Stimulated activated CD4-positive, alpha-beta T cell treated with anti-CD3 and anti-CD28 coated beads, Interleukin-4, amount 100 ng/mL, for 48 hours (primary cell): ENCODE results near the gene SEM1.
"Not testable (repeated sequence)": the region's sequence is repeated elsewhere in the genome, so short reads cannot be mapped to it uniquely, and the experiment has no call there.

Experiments
- DNase-seq, 2 donors: peaks; one replicate each; pipeline ENCODE4 v3.0.0-alpha.2; 2020; ENCODE audit warnings: low read depth in 2 of 2

Gene SEM1

DNA sequence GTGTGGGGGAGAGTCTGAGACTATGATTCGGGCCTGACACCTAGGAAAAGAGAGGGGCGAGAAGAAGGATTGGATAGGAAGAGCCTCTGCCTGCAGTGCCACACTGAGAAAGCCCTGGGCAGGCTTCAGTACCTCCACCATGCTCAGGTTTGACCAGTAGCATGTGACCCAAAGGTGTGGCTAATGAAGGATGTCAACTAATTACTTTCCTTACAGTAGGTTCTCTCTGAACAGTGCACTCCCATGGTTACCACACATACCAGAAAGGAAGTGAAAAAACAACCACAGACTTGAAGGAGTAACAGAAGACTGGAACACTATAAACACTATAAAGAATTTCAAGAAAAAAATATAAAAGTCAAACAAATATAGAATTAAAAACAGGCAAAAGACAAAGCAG is 46.2 kb downstream of the SEM1 start:
- no peak for DNase-seq

GRCh38 chr7:96662151-96662550 is 47.5 kb downstream of the SEM1 start:
- not testable (repeated sequence) for DNase-seq

DNA sequence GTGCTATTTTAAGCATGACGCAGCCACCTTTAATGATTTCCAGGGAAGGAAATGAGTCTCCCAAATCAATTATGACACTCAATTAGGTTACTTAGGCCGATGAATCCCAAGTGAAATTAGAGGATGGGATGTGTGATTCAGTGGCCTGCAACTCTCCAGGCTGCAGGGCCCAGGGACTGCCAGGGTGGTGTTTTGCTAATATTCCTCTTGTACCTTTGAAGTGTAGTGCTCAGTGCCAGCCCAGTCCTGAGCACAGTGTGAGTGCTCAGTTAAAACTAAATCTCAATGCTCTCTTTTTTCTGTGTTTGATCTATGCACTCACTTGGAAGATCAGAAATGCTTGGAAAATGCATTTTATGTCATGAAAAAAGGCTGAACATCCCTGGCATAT is 51.6 kb downstream of the SEM1 start:
- DNase-seq, result no peak

GRCh38 chr7:96657347-96658021 is 52.2 kb downstream of the SEM1 start:
- no peak for DNase-seq

- DNase-seq, result no peak
Observed at GRCh38 chr7:96655956-96656355, 53.7 kb downstream of the SEM1 start.

DNA sequence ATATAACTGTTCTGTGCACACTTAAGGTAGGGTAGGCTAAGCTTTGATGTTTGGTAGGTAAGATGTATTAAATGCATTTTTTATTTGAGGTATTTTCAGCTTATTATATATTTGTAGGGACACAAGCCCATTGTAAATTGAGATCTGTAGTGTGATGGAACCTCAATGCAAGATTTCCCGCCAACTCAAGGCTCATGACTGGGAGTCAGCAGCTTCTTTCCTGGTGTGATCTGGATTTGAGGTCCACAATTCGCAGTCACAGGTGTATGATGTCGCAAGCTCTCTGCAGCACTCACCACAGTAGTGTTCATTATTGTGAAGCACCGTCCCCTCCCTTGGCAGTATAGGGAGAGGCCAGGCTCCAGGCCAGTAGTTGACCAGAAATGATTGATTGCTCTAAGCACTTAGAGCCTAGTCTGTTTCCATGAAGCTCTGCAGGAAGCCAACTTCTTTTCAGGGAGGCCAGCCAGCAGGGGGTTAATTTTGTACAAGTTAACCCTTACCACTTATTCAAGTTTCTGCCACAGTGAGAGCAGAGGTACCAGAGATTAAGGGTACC is 54.9 kb downstream of the SEM1 start:
- DNase-seq, result no peak

DNA sequence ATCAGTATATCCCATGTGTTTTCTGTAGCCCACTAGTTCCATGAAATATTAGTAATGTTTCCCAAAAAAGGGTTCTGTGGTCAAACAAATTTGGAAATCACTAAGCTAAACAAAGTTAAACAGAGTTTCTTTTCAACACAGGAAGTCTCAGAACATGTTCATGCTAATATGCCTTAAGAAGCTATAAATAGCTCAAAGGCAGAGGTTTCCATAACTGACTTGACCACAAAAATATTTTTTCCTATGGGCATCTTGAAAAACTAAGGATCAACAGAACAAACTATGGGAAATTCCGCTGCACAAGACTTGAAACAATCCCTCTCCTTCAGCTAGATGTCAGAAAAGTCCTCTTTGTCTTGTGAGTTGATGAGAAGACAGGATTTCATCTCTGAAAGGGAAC is 59.7 kb downstream of the SEM1 start:
- no peak for DNase-seq

- no peak for DNase-seq
Observed at GRCh38 chr7:96648784-96649183, 60.9 kb downstream of the SEM1 start.

DNA sequence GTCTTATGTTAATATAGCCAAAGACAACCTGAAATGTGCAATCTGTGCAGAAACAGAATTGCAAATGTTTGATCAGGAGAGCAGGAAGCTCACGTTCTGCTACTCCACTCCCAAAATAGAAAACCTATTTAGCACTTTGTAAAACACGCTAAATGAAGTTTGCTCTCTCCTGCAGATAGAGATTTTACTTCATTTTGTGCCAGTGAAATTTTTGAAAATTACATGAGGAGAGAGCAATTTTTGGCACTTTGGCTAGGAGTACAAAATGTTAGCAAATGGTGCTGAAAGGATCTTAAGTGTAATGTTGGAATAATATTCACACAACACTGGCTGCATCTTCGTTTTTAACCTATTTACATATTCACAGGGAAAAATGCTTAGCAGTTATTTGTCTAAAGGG is 61.9 kb downstream of the SEM1 start:
- no peak for DNase-seq

GRCh38 chr7:96645084-96645483 is 64.6 kb downstream of the SEM1 start:
- DNase-seq, result no peak

DNA sequence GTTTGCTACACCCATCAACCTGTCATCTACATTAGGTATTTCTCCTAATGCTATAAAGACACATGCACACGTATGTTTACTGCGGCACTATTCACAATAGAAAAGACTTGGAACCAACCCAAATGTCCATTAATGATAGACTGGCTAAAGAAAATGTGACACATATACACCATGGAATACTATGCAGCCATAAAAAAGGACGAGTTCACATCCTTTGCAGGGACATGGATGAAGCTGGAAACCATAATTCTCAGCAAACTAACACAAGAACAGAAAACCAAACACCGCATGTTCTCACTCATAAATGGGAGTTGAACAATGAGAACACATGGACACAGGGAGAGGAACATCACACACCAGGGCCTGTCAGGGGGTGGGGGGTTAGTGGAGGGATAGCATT is 66.2 kb downstream of the SEM1 start:
- not testable (repeated sequence) for DNase-seq

DNA sequence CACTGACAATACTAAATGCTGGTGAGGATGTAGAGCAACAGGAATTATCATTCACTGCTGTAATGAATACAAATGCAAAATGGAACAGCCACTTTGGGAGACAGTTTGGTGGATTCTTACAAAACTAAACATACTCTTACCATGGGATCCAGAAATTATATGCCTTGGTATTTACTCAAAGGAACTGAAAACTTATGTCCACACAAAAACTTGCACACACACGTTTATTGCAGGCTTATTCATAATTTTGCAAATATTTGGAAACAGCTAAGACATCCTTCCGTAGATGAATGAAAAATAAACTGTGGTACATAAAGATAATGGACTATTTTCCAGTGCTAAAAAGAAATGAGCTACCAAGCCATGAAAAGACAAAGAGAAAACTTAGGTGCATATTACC is 69.6 kb downstream of the SEM1 start:
- DNase-seq, result no peak
